HG03432 (cell line): ENCODE data around the gene LRRC72.
"Not testable (repeated sequence)": the region's sequence is repeated elsewhere in the genome, so short reads cannot be mapped to it uniquely, and the experiment has no call there.

Experiments used
- ATAC-seq: cut with Tn5 transposase; IDR thresholded peaks from one replicate; pipeline ENCODE4 v1.9.1; 2021; ENCODE audit warnings: mild to moderate bottlenecking, moderate library complexity; ENCODE audit not compliant: unreplicated experiment

LRRC72 gene

DNA sequence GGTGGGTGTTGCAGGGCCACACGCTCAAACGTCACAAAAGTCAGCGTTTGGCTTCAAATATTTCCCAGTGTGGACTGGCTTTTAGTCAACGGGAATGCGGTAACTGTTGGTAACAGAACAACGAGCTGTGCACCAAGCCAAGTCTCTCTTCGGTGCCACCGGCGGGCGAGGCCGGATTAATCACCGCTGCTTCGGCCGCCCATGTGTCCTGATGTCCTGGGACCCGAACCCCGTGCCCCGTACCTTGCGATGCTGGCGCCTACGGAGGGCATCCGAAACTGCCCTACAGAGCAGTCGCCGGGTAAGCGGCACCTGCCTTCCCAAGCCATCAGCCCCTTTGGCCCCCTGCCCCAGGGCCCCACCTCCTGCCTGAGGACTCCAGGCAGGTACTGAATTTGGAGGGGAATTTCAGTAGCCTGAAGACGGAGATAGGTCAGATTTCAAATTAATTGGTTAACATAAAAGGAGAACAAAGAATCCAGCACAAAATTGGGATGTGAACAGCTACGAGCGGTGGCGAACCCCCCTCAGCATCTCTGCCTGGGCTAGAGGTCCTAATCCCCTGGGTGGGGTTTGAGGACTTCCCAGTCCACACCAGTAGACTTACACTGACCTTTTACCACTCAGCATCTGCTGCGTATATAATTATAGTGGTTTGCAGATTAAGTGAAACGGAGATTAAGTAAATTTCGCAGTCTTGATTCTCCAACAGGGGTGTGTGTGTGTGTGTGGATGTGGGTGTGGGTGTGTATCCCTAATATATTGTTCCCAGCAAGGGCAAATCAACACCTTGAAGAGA, at the start of gene LRRC72:
Gene LRRC72, plus strand, starts transcription at position 84 of the 799 bp plus-strand sequence. Its CDS starts 128 bp downstream, at position 212.
- no peak for ATAC-seq

DNA sequence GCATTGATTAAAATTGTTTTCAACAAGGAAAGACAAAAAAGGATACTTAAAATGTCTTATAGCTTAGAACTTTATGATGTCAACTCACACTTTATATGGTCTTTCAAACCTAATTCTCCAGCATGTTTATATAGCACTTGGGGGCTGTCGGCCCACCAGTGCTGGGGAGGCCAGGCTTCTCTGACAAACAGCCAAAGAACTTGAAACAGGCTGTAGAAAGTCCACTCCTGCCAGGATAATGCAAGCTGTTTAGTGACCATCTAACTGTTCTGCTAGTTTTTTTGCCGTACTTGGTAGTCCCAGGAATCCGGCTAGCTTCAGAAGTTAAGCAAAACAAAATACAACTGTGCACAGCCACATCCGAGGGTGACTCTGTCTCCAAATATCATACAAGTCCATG, 47.5 kb upstream of the LRRC72 start:
- ATAC-seq, result no peak

DNA sequence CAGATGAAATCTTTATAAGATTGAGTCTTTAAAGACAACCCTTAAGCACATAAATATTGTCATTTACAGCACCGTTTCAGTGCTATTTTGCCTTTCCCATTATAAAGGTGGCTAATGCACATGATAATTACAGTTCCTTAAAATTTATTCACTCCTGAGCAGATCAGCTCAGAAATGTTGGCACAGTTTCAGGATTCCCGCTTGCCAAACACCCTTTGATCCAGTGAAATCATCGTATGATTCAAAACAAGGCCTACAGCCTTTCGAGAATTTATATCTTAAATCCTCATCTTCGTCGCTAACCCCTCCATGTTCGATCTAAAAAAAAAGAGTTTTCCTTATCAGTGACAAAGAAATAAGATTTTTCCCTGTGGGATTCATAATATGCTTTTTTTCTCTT, 47.0 kb upstream of the LRRC72 start:
- ATAC-seq, result no peak

DNA sequence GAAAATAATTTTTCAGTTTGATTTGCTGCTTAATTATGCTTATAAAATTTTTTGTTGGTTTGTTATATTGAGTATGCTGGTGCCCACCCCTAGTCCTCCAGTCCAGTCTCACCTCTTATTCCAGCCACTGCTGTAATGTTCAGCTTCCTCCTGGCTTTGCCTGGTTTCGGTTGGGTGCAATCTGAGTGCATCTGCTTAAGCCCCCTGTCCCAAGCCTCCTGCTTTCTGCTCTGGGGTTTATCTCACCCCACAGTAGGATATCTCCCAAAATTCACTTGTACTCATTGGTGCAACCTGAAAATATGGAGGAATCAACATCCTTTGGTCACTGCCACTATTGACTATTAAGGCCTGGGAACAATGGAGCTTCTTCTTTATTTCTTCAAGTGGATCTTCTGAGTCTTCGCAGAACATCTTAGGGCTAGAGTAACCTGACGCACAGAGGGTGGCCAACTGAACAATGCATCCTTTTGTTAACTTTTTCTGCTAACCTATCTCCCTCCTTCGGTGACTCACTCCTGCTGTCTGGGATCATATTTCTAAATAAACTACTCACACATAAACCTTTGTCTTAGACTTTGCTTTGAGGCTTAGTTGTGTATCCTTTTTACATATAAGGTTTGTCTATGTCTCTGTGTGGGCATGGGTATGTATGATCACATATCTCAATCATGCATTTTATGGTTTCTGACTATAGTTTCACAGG, 42.0 kb upstream of the LRRC72 start:
- ATAC-seq, result no peak

DNA sequence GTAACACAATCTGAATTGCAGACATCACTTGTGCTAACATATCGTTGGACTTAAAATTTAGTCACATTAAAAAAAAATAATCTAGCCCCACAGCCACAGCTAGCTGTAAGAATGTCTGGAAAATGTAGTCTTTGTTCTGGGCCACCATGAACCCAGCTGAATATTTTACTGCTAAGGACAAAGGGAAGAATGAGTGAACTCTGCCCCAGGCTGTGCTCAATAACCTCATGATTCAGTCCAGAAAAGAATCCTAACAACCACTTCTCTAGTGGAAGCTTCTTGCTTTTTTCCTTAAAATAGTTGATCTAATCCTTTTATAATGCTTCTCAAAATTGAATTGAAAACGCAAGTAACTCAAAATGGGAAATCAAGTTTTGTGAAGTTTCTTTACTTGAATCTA, 35.5 kb upstream of the LRRC72 start:
- no peak for ATAC-seq

DNA sequence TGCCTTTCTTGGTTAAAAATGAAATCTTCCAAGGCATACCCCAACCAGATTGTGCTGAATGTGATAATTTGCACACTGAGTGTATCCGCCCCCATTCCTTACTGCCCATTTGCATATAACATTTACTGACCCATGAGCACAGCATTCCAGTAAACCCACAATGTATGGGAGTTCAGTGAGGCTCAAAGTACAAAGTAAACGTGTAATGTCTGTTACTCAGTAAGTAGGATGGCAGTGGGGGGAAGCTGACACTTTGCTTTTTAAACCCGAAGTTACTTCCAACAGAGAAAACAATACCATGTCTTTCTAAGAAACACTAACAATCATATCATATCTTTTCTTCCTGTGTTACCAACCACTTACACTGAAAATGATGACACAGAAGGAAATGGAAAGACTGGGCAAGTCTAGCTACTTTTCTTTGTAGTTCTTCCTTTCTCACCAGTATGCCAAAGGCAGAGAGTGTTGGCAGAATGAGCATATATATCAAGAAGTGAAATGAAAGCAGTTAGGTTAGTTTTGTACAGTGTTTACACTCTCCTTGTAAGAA, 34.0 kb upstream of the LRRC72 start:
- ATAC-seq, result no peak

DNA sequence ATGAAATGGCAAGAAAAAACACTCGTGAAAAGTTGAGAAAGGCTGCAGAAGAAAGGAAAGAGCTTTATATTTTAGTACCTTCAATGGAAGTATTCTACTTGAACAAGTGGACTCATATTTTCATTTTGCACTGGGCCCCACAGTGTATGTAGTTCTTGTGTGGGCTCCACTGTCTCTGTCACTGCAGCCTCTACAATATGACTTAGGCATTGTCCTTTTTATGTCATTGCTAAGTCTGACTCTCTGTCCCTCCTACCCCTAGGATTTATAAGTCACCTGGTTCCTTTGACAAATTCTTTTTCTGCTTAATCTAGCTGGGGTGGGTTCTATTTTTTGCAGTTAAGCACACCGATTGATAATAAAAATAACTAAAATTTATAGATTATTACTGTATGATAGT, 33.4 kb upstream of the LRRC72 start:
- no peak for ATAC-seq

DNA sequence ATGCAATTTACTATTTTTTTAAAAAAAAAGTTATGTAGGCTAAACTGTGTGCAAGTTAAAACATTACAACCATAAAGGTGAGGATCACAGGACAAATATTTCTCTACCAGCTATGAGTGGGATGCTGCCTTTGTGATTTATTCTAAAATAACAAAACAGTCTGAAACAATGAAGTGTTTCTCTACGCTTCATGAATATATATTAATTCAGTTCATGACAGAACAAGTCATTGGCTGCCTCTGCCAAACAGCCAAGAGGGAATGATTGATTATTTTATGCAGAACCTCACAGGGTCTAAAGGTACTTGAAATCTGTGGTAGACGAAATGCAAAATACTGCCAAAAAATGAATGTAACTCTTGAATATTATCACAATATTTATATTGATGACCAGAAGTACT, 32.1 kb upstream of the LRRC72 start:
- no peak for ATAC-seq

DNA sequence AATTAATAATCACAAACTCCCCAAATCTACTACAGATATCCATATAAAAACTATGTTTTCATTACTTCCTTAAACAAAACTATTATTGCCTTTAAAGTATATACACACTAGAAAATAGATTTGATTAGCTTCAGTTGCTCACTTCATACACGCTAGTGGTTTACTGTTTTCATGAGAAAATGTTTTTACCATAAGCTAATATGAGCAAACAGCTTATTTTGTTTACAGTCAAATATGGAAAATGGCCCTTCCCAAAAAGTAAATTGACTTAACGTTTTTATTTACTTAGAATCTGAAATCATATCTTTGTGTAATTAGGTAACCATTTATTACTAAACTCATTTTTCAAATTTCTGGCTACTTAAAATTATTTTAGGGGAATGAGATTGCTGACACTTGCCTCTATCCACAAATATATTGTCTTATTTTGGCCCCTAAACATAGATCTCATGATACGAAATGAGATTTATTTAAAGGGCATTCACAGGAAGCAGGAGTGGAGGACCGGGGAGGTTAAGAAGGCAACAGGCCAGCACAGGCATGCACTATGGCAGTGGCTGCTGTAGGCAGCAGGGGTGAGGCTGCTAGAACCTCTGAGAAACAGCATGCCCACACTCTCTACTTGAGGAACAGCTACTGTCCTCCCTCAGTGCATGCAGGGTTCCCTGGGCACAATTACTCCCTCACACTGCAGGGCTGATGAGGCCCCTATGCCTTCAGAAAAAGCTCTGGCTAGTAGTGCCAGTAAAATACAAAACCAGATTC, 31.5 kb upstream of the LRRC72 start:
- no peak for ATAC-seq

DNA sequence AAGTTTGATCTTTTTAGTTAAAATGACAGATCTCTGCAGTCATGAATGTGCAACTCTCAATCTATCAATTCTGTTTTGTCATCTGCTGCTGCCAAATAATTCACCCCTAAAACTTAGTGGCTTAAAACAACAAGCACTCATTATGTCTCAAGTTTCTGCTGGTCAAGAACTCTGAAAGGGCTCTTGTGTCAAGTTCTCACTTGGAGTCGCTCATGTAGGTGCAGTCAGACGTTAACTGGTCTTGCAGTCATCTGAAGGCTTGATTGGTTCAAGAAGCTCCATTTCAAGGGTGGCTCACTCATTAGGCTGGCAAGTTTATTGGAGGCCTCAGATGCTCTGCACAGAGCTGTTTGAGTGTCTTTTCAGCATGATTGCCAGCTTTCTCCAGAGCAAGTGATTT, 28.5 kb upstream of the LRRC72 start:
- no peak for ATAC-seq

DNA sequence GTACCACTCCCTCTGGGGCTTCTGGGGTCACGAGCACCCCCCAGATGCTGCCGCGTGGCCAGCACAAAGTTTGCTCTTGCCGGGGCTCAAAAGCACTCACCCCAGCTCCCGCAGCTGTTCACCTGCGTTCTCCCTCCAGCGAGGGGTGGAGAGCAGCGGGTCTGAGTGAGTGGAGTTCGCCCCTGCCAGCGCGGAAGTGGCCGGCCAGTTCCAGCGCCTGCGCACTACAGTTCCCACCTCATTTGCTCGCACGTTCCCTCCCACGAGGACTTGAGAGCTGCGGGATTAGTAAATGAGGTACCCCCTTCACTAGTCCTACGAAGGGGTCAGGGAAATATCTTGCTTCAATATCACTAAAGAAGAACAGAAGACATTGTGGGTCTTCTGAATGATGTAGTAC, 24.3 kb upstream of the LRRC72 start:
- no peak for ATAC-seq

DNA sequence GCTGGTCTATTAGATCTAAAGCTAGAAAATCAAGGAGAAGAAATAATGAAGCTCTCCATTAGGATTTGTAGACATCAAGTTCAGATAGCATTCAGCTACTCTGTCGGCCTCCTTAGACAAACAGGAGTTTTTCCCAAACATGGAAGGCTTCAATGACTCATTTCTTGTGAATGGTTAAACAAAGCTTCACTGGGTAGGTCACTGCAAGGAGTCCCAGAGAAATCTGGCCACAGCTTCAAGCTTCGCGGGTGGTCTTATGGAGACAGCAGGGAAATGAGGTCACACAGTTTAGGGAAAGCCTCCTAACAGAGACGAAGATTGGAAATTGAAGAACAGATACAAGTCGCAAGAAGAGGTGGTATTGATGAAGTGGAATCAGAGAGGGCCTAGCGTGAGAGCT, 22.6 kb upstream of the LRRC72 start:
- no peak for ATAC-seq

DNA sequence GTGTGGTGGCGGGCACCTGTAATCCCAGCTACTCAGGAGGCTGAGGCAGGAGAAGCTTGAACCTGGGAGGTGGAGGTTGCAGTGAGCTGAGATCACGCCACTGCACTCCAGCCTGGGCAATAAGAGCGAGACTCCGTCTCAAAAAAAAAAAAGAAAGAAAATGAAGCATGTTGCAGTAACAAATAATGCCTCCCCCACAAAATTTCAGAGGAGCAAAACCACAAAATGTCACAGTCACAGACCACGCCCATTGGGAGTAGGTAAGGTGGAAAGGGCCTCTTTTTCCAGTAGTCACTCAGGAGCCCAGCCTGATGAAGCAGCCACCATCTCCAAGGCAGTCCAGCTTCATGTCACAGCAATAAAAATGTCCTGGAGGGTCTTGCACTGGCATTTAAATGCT, 20.2 kb upstream of the LRRC72 start:
- ATAC-seq, result not testable (repeated sequence)

DNA sequence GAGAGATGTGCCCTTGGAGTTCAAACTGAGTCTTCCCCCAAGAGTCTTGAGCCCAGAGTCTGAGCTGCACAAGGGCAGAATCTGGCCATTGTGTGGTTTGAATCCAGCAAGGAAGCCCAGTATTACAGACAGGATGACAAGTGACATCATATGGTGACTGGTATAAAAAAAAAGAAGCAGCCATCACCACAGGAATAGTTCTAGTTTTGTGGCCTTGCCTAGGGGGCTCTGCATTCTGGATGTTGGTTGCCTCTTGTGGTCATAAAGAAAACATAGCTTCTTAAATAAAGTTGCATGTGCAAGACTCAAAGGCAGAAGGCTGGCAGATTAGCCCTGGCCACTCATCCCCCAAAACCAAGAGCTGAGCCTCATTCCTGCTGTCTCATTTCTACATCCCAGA, 16.8 kb upstream of the LRRC72 start:
- ATAC-seq, result no peak

DNA sequence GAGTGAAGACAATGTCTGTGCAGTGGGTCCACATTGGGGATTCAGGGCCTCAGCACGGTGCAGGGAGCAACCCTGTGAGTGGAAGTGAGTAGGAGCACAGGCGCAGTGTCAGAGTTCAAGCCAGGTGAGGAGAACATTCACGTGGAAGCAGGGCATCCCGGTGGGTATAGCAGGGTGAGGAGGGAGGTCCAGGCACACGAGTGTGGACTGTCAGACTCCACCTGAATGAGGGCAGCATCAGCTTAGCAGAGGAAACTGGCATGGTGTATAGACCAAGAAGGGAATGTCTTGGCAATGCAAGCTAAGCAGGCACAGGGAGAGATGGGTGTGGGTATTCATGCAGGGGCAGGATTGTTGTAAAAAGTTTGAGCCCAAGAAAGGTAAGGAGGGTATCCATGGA, 15.3 kb upstream of the LRRC72 start:
- ATAC-seq, result no peak

DNA sequence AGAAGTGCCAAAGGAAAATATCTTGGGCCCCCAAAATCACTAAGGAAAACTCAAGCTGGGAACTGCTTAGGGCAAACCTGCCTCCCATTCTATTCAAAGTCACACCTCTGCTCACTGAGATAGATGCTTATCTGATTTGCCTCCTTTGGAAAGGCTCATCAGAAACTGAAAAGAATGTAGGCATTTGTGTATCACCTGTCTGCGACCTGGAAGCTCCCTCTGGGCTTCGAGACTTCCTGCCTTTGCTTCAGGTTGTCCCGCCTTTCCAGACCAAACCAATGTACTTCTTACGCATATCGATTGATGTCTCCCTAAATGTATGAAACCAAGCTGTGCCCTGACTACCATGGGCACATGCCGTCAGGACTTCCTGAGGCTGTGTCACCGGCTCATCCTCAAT, 14.5 kb upstream of the LRRC72 start:
- no peak for ATAC-seq

DNA sequence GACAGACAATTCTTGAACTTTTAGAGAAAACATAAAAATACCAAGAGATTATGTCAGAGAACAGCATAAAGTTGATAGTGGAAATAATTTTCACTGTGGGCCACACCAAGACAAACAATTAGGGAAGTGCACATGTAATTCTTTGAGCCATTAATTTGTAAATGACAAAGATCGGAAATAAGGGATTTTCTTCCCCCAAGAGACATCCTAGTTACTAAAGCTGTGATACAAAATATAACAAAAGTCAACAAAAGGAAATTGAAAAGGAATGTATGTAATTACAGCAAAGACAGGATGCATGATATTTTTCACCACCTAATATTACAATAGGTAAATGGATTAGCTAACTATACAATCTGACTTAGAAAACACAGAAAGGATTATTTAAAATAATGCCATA, 12.4 kb upstream of the LRRC72 start:
- no peak for ATAC-seq

DNA sequence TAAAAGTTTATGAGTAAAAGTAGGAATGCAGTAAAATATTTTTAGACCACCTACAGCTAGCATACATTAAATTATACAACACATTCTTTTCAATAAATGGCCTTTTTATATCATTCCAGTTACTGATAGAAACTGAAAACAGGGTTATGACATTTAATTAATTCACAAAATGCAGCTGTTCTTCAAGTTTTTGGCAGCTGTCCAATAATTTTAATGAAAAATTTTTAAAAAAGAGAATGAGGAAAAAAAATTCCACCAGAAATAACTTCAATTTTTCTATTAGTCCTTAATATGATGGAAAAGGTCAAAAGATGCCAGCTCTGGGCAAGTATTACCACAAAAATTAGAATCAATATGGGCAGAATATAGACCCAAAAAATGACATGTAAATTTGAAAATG, 11.9 kb upstream of the LRRC72 start:
- ATAC-seq, result no peak

DNA sequence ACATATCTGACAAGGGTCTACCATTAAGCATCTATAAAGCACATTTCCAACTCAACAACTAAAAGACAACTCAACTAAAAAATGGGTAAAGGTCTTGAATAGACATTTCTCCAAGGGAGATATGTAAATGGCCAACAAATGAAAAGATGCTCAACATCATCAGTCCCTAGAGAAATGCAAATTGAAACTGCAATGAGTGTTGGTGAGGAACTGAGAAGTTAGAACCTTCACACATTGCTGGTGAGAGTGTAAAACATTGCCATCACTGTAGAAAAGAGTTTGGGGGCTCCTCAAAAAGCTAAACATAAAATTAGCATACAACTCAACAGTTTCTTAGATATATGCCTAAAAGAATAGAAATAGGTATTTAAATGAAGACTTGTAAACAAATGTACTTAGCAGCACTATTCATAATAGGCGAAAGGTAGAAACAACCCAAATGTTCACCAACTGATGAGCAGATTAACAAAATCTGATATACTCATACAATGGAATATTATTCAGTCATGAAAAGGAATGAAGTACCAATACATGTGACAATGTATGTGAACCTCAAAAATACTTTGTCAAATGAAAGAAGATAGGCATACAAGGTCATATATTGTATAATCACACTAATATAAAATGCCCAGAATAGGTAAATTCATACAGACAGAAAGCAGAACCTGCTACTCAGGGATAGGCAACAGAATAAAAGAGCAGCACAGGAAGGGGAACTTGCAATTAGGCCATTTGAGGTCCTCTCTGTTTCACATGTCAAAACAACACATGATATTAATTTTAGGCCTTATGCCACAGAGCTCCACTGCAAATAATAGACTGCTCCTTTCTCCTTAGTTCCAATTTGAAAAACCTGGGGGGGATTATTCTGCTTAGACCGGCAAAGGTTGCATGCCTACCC, 10.6 kb upstream of the LRRC72 start:
- no peak for ATAC-seq

DNA sequence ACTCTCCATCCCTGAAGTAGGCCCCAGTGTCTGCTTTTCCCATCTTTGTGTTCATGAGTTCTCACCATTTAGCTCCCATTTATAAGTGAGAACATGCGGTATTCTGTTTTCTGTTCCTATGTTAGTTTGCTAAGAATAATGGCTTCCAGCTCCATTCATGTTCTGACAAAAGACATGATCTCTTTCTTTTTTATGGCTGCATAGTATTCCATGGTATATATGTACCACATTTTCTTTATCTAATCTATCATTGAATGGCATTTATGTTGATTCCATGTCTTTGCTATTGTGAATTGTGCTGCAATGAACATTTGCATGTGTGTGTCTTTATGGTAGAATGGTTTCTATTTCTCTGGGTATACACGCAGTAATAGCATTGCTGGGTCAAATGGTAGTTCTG, 6.6 kb upstream of the LRRC72 start:
- ATAC-seq, result not testable (repeated sequence)
